Ishikawa (cell line): Measurements from ENCODE around the gene SPX.

Experiments used
- CREB1 ChIP-seq: IDR thresholded peaks from 2 replicates; pipeline ENCODE4 v1.6.1; 2012; ENCODE audit warnings: low read depth
- EGR1 ChIP-seq: IDR thresholded peaks from 2 replicates; pipeline ENCODE4 v1.6.1; 2012
- EP300 ChIP-seq: IDR thresholded peaks from 2 replicates; pipeline ENCODE4 v1.6.1; 2012; ENCODE audit warnings: borderline replicate concordance
- FOXM1 ChIP-seq: IDR thresholded peaks from 2 replicates; pipeline ENCODE4 v1.6.1; 2012; ENCODE audit warnings: low read depth, borderline replicate concordance
- MAX ChIP-seq: IDR thresholded peaks from 2 replicates; pipeline ENCODE4 v1.6.1; 2012
- NFIC ChIP-seq: IDR thresholded peaks from 2 replicates; pipeline ENCODE4 v1.6.1; 2012
- RAD21 ChIP-seq: IDR thresholded peaks from 2 replicates; pipeline ENCODE4 v1.6.1; 2012; ENCODE audit warnings: low read depth
- TAF1 ChIP-seq: IDR thresholded peaks from 2 replicates; pipeline ENCODE4 v1.6.1; 2012; ENCODE audit warnings: low read depth, mild to moderate bottlenecking
- TEAD4 ChIP-seq: IDR thresholded peaks from 2 replicates; pipeline ENCODE4 v1.6.1; 2012
- YY1 ChIP-seq: IDR thresholded peaks from 2 replicates; pipeline ENCODE4 v1.6.1; 2012; ENCODE audit warnings: low read depth
- ZBTB7A ChIP-seq: IDR thresholded peaks from 2 replicates; pipeline ENCODE4 v1.6.1; 2012; ENCODE audit warnings: low read depth

GRCh38 chr12:21545557-21545956 lies 19.5 kb downstream of the SPX start:
- no peak for TF ChIP-seq ZBTB7A
- no peak for TF ChIP-seq TEAD4
- TF ChIP-seq CREB1, result no peak
- no peak for TF ChIP-seq EGR1
- TF ChIP-seq FOXM1, result no peak
- TF ChIP-seq EP300, result no peak
- TF ChIP-seq TAF1, result no peak
- TF ChIP-seq RAD21, result no peak
- no peak for TF ChIP-seq MAX
- no peak for TF ChIP-seq YY1
- TF ChIP-seq NFIC, result no peak
